Neural progenitor cell (in vitro differentiated cells): ENCODE data around the gene ARHGAP11A. TPM values are rescaled to one million over a fixed set of nuclear protein-coding genes. Genes with fewer than 3 reads are reported as not detected.

ENCODE experiments used
- DNase-seq: peaks from one replicate; pipeline ENCODE4 v3.0.0-alpha.2; 2016; ENCODE audit warnings: low spot score
- H2AFZ ChIP-seq: fragments of 200-600 bp; sonication (generic); replicated peaks from 2 replicates; pipeline ENCODE4 v1.6.1; 2016; ENCODE audit warnings: antibody characterized with exemption
- H3F3A ChIP-seq: fragments of 200-600 bp; sonication (generic); 2 replicates; pipeline ENCODE4 v1.6.1; 2016; ENCODE audit warnings: antibody characterized with exemption, low read depth
- H3K27ac ChIP-seq: fragments of 200-600 bp; sonication (generic); 2 replicates; pipeline ENCODE4 v1.5.1; 2016; ENCODE audit warnings: mild to moderate bottlenecking
- H3K27me3 ChIP-seq: fragments of 200-600 bp; sonication (generic); 2 replicates; pipeline ENCODE4 v1.6.1; 2016; ENCODE audit warnings: mild to moderate bottlenecking, moderate library complexity
- H3K36me3 ChIP-seq: fragments of 200-600 bp; sonication (generic); 2 replicates; pipeline ENCODE4 v1.5.1; 2016
- H3K4me1 ChIP-seq: fragments of 200-600 bp; sonication (generic); 2 replicates; pipeline ENCODE4 v1.6.1; 2016; ENCODE audit warnings: mixed run types
- H3K4me2 ChIP-seq: fragments of 200-600 bp; sonication (generic); 2 replicates; pipeline ENCODE4 v1.6.1; 2016
- H3K4me3 ChIP-seq: fragments of 200-600 bp; sonication (generic); 2 replicates; pipeline ENCODE4 v1.5.1; 2016
- H3K79me2 ChIP-seq: fragments of 200-600 bp; sonication (generic); 2 replicates; pipeline ENCODE4 v1.6.1; 2016; ENCODE audit warnings: low read depth
- H3K9ac ChIP-seq: fragments of 200-600 bp; sonication (generic); 2 replicates; pipeline ENCODE4 v1.6.1; 2016
- H3K9me3 ChIP-seq: fragments of 200-600 bp; sonication (generic); 2 replicates; pipeline ENCODE4 v1.5.1; 2016; ENCODE audit warnings: low read depth
- H4K20me1 ChIP-seq: fragments of 200-600 bp; sonication (generic); 2 replicates; pipeline ENCODE4 v1.6.1; 2016; ENCODE audit warnings: low read depth
- H3K27ac Mint-ChIP-seq: 3 replicates; pipeline ENCODE4 v1.8.0; 2021; ENCODE audit warnings: mixed read lengths
- H3K27me3 Mint-ChIP-seq: 2 replicates; pipeline ENCODE4 v1.8.0; 2022; ENCODE audit warnings: low read depth, mild to moderate bottlenecking, inconsistent platforms, moderate library complexity, mixed read lengths; ENCODE audit not compliant: insufficient read depth
- H3K36me3 Mint-ChIP-seq: 3 replicates; pipeline ENCODE4 v1.8.0; 2021; ENCODE audit warnings: mixed read lengths
- H3K4me1 Mint-ChIP-seq: 3 replicates; pipeline ENCODE4 v1.8.0; 2021; ENCODE audit warnings: mixed read lengths
- H3K4me3 Mint-ChIP-seq: 3 replicates; pipeline ENCODE4 v1.8.0; 2021; ENCODE audit warnings: mild to moderate bottlenecking, moderate library complexity, mixed read lengths
- H3K9me3 Mint-ChIP-seq: 3 replicates; pipeline ENCODE4 v1.8.0; 2020; ENCODE audit warnings: mixed read lengths
- CTCF ChIP-seq: fragments of 200-600 bp; sonication (generic); IDR thresholded peaks from 2 replicates; pipeline ENCODE4 v1.5.1; 2017; ENCODE audit warnings: antibody characterized with exemption, mild to moderate bottlenecking
- EZH2 ChIP-seq: fragments of 200-600 bp; sonication (generic); IDR thresholded peaks from 2 replicates; pipeline ENCODE4 v1.6.1; 2017; ENCODE audit warnings: antibody characterized with exemption, mild to moderate bottlenecking, moderate library complexity
- EZH2phosphoT487 ChIP-seq: fragments of 200-600 bp; sonication (generic); IDR thresholded peaks from 2 replicates; pipeline ENCODE4 v1.6.1; 2017; ENCODE audit warnings: antibody characterized with exemption
- total RNA-seq: library from RNA; depleted of rRNA; stranded (reverse); fragments of >200 nt; gene quantifications from 2 replicates; pipeline ENCODE4 v1.2.3, GENCODE V29; 2015; ENCODE audit warnings: low replicate concordance

The ARHGAP11A gene
- total RNA-seq, 1 donor from 2014 or later = 83.9 TPM

DNA sequence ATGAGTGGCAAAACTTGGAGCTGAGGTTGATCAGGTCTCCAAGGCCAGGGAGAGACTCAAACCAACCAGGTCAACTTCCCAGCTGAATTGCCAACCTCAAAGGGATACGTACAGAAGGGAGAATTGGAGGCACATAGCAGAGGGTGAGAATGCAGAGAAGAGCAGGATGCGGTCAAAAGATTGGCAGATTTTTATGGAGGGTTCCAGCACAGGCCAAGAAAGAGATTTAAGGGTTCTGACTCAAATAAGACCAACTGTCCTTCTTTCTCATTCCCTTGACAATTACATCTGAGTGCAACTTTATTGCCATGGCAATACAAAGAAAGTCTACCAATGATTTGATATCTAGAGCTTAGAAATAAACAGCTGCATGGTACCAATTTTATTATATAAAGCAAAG lies 59.4 kb downstream of the ARHGAP11A start:
- no peaks in the 10 kb centered on the region for H4K20me1 ChIP-seq
- no peak overlapping the region for H3K4me3 ChIP-seq
- no peak overlapping the region for H3K4me2 ChIP-seq
- H3K79me2 ChIP-seq = no peaks in the 10 kb centered on the region
- DNase-seq = no peak
- H3K27ac Mint-ChIP-seq = no peak overlapping the region
- H3K4me1 Mint-ChIP-seq = peaks cover 17% of the 10 kb centered on the region
- H3F3A ChIP-seq = peaks cover 5% of the 10 kb centered on the region
- H3K27me3 ChIP-seq = no peaks in the 10 kb centered on the region
- H2AFZ ChIP-seq = no peak overlapping the region
- no peak overlapping the region for H3K4me3 Mint-ChIP-seq
- peaks cover 2% of the 10 kb centered on the region for H3K27me3 Mint-ChIP-seq
- H3K9me3 Mint-ChIP-seq = no peaks in the 10 kb centered on the region
- H3K27ac ChIP-seq = no peak overlapping the region
- H3K9me3 ChIP-seq = no peaks in the 10 kb centered on the region
- no peaks in the 10 kb centered on the region for H3K36me3 ChIP-seq
- H3K9ac ChIP-seq = no peak overlapping the region
- peaks cover 18% of the 10 kb centered on the region for H3K4me1 ChIP-seq
- H3K36me3 Mint-ChIP-seq = no peaks in the 10 kb centered on the region
- TF ChIP-seq EZH2 (no peak), EZH2phosphoT487 (no peak), CTCF (no peak)

GRCh38 chr15:32675466-32675865 lies 60.2 kb downstream of the ARHGAP11A start:
- H3F3A ChIP-seq = no peaks in the 10 kb centered on the region
- H3K4me3 Mint-ChIP-seq = no peak overlapping the region
- no peaks in the 10 kb centered on the region for H3K36me3 ChIP-seq
- no peaks in the 10 kb centered on the region for H3K9me3 ChIP-seq
- DNase-seq = no peak
- H3K27me3 ChIP-seq = no peaks in the 10 kb centered on the region
- no peak overlapping the region for H2AFZ ChIP-seq
- peaks cover 13% of the 10 kb centered on the region for H3K4me1 Mint-ChIP-seq
- H3K27me3 Mint-ChIP-seq = peaks cover 2% of the 10 kb centered on the region
- H3K9ac ChIP-seq = no peak overlapping the region
- H3K4me3 ChIP-seq = no peak overlapping the region
- TF ChIP-seq EZH2phosphoT487 = no peak
- no peak for TF ChIP-seq EZH2
- no peak for TF ChIP-seq CTCF
- peaks cover 10% of the 10 kb centered on the region for H3K4me1 ChIP-seq
- H3K27ac ChIP-seq = no peak overlapping the region
- H3K79me2 ChIP-seq = no peaks in the 10 kb centered on the region
- no peaks in the 10 kb centered on the region for H4K20me1 ChIP-seq
- no peak overlapping the region for H3K4me2 ChIP-seq
- no peaks in the 10 kb centered on the region for H3K9me3 Mint-ChIP-seq
- H3K36me3 Mint-ChIP-seq = no peaks in the 10 kb centered on the region
- H3K27ac Mint-ChIP-seq = no peak overlapping the region

- H3K9ac ChIP-seq = no peak overlapping the region
- H3K27ac Mint-ChIP-seq = no peak overlapping the region
- H3K27ac ChIP-seq = no peak overlapping the region
- no peak for DNase-seq
- no peak overlapping the region for H2AFZ ChIP-seq
- H3K27me3 ChIP-seq = no peaks in the 10 kb centered on the region
- no peaks in the 10 kb centered on the region for H3F3A ChIP-seq
- no peaks in the 10 kb centered on the region for H3K79me2 ChIP-seq
- no peaks in the 10 kb centered on the region for H3K9me3 Mint-ChIP-seq
- peaks cover 2% of the 10 kb centered on the region for H3K27me3 Mint-ChIP-seq
- H3K4me3 Mint-ChIP-seq = no peak overlapping the region
- peaks cover 10% of the 10 kb centered on the region for H3K4me1 ChIP-seq
- H3K9me3 ChIP-seq = no peaks in the 10 kb centered on the region
- peaks cover 8% of the 10 kb centered on the region for H3K4me1 Mint-ChIP-seq
- no peaks in the 10 kb centered on the region for H3K36me3 Mint-ChIP-seq
- no peak overlapping the region for H3K4me3 ChIP-seq
- TF ChIP-seq EZH2 (no peak), EZH2phosphoT487 (no peak), CTCF (no peak)
- no peak overlapping the region for H3K4me2 ChIP-seq
- H4K20me1 ChIP-seq = no peaks in the 10 kb centered on the region
- no peaks in the 10 kb centered on the region for H3K36me3 ChIP-seq
These were observed 60.9 kb downstream of the ARHGAP11A start for GRCh38 chr15:32676169-32676568.
